ENCODE measurements around the gene REEP6. TPM values are rescaled to one million over a fixed set of nuclear protein-coding genes. Genes with fewer than 3 reads are reported as not detected.
"Not testable (repeated sequence)": the region's sequence is repeated elsewhere in the genome, so short reads cannot be mapped to it uniquely, and the experiment has no call there.

The REEP6 gene
- total RNA-seq, 3 donors from 2014 or later: 2.0 to 5.1 (median 4.5) TPM

DNA sequence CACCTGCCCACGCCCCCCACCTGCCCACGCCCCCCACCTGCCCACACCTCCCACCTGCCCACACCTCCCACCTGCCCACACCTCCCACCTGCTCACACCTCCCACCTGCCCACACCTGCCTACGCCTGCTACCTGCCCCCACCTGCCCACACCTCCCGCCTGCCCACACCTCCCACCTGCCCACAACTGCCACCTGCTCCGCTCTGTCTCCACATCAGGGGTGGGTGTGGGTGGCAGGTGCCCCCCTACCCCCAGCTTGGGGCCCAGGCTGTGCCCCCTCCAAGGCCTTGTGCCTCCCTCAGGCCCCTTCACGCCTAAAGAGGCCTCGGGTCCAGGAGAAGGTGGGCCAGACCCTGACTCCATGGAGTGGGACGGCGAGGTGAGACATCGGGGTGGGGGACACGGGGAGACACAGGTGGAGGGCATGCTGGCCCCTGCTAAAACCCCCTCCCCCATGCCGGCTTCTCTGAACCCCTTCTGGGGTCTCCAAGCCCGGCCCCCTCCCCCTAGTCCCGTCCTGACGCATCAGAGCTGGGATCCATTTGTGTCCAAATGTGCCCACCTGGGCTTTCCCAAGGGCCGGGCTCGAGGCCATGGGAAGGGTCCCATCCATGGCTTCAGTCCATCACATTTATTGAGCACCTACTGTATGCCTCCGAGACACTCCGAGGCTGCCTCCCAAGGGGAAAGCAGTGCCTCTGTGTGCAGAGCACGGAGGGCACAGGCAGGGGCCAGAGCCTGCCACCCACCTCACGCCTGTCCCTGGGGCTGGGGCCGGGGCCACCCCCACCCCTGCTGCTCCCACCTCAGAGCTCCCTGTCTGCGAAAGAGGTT is 37.8 kb downstream of the REEP6 start:
- Histone ChIP-seq H3K4me3 (no peak overlapping the region), H3K9me3 (no peaks in the 10 kb centered on the region), H3K36me3 (ENCODE audit: low read depth) (no peaks in the 10 kb centered on the region), H3K4me1 (ENCODE audit: low read depth) (no peaks in the 10 kb centered on the region)
- intact Hi-C loops (cut with DNase I, micrococcal nuclease): no loop called here
- no peak for DNase-seq
- ATAC-seq: no peak
- TF ChIP-seq, protein P1, sequence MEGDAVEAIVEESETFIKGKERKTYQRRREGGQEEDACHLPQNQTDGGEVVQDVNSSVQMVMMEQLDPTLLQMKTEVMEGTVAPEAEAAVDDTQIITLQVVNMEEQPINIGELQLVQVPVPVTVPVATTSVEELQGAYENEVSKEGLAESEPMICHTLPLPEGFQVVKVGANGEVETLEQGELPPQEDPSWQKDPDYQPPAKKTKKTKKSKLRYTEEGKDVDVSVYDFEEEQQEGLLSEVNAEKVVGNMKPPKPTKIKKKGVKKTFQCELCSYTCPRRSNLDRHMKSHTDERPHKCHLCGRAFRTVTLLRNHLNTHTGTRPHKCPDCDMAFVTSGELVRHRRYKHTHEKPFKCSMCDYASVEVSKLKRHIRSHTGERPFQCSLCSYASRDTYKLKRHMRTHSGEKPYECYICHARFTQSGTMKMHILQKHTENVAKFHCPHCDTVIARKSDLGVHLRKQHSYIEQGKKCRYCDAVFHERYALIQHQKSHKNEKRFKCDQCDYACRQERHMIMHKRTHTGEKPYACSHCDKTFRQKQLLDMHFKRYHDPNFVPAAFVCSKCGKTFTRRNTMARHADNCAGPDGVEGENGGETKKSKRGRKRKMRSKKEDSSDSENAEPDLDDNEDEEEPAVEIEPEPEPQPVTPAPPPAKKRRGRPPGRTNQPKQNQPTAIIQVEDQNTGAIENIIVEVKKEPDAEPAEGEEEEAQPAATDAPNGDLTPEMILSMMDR (IDR thresholded peaks at IDR 0.05): no peak

DNA sequence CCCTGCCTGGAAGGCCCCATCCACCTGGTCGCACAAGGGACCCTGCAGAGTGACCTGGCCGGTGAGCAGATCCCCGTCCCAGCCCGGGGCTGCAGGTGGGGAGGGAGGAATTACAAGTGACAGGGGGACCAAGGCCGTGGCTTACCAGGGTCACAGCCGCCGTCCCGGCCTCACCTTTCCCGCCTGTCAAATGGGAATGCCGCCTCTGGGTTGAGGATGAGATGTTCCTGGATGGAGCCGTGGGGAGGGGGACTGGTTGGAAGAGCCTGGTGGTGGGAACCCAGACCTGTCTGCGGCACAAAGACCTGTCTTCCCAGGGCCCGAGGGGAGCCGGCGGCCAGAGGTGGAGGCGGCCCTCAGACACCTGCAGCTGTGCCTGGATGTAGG is 38.4 kb downstream of the REEP6 start:
- intact Hi-C loops (cut with DNase I, micrococcal nuclease): no loop called here
- DNase-seq: no peak
- Histone ChIP-seq H3K9me3 (no peaks in the 10 kb centered on the region), H3K4me1 (ENCODE audit: low read depth) (no peaks in the 10 kb centered on the region), H3K4me3 (no peak overlapping the region), H3K36me3 (ENCODE audit: low read depth) (no peaks in the 10 kb centered on the region)
- TF ChIP-seq, protein P1 (IDR thresholded peaks at IDR 0.05): no peak
- no peak for ATAC-seq

DNA sequence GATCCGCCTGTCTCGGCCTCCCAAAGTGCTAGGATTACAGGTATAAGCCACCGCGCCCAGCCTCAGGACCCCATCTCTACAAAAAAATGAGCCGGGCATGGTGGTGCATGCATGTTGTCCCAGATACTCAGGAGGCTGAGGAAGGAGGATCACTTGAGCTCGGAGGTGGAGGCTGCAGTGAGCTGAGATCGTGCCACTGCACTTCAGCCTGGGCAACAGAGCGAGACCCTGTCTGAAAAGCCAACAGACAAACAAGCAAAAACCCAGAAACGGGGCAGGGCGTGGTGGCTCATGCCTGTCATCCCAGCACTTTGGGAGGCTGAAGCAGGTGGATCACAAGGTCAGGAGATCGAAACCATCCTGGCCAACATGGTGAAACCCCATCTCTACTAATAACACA is 39.9 kb downstream of the REEP6 start:
- H3K36me3 ChIP-seq (ENCODE audit: low read depth); DNase-seq; H3K4me1 ChIP-seq (ENCODE audit: low read depth); H3K9me3 ChIP-seq; intact Hi-C loops (cut with DNase I, micrococcal nuclease); H3K4me3 ChIP-seq; ATAC-seq: not testable (repeated sequence)

DNA sequence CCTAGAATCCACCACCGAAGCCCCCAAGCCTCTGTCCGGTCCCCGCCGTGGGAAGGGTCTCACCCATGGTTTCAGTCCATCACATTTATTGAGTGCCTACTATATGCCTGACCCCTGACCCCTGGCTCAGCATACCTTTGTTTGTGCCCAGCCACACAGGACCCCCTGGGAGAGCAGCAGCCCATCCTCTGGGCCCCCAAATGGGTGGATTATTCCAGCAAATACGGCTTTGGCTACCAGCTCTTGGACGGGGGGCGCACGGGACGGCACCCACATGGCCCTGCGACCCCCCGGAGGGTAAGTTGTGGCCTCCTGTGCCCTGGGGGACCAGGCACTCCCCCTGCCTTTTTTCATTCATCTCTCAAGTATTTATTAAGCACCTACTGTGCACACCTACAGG is 40.6 kb downstream of the REEP6 start:
- Histone ChIP-seq H3K36me3 (ENCODE audit: low read depth) (no peaks in the 10 kb centered on the region), H3K9me3 (no peaks in the 10 kb centered on the region), H3K4me1 (ENCODE audit: low read depth) (no peaks in the 10 kb centered on the region), H3K4me3 (no peak overlapping the region)
- no peak for ATAC-seq
- DNase-seq: no peak
- intact Hi-C loops (cut with DNase I, micrococcal nuclease): no loop called here
- TF ChIP-seq, protein P1 (IDR thresholded peaks at IDR 0.05): no peak

DNA sequence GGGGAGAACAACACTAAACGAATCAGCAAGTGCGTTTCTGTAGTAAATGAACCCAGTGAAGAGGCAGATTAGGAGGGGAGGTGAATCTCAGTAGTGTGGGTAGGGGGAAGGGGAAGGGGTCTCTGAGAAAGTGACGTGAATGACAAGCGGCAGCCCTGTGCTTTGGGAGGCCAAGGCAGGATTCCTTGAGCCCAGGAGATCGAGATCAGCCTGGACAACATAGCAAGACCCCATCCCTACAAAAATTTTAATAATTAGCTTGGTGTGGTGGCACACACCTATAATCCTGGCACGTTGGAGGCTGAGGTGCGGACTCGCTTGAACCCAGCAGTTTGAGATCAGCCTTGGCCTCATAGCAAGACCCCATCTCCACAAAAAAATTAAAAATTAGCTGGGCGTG is 41.0 kb downstream of the REEP6 start:
- DNase-seq (no peak), ATAC-seq (no peak)
- H3K4me3 ChIP-seq: no peak overlapping the region
- H3K9me3 ChIP-seq: no peaks in the 10 kb centered on the region
- TF ChIP-seq, protein P1 (IDR thresholded peaks at IDR 0.05): no peak
- H3K4me1 ChIP-seq (ENCODE audit: low read depth): no peaks in the 10 kb centered on the region
- no peaks in the 10 kb centered on the region for H3K36me3 ChIP-seq (ENCODE audit: low read depth)
- intact Hi-C loops (cut with DNase I, micrococcal nuclease): no loop called here

DNA sequence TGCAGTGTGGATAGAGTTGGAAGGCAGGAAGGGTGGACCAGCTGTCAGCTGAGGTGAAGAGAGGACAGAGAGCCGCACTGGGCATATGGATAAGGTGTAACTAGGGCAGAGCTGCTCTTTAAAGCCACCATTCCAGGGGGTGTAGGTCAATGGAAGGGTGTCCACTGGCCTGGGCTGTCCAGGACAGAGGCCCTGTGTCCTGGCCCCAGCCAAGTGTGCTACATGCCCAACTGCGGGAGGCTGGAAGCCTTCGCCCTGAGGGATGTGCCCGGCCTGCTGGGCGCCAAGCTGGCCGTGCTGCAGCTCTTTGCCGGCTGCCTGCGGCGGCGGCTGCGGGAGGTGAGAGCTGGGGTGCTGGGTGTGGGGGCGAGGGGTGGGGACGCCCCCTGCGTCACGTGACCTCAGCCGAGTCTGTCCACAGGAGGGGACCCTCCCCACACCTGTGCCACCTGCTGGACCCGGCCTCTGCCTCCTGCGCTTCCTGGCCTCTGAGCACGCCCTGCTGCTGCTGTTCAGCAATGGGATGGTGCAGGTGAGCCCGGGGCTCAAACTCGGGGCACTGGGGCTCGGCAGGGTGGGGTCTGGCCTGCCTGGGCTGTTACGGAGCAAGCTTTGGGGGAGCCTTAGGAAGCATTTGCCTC is 42.6 kb downstream of the REEP6 start:
- ATAC-seq (no peak), DNase-seq (no peak)
- H3K4me1 ChIP-seq (ENCODE audit: low read depth): no peaks in the 10 kb centered on the region
- no peaks in the 10 kb centered on the region for H3K9me3 ChIP-seq
- H3K36me3 ChIP-seq (ENCODE audit: low read depth): no peaks in the 10 kb centered on the region
- no peak overlapping the region for H3K4me3 ChIP-seq
- TF ChIP-seq, protein P1 (IDR thresholded peaks at IDR 0.05): no peak
- intact Hi-C loops (cut with DNase I, micrococcal nuclease): no loop called here

Data from mucosa of descending colon (tissue), 3 donors.